ENCODE measurements around the gene PCSK2.

The PCSK2 gene

DNA sequence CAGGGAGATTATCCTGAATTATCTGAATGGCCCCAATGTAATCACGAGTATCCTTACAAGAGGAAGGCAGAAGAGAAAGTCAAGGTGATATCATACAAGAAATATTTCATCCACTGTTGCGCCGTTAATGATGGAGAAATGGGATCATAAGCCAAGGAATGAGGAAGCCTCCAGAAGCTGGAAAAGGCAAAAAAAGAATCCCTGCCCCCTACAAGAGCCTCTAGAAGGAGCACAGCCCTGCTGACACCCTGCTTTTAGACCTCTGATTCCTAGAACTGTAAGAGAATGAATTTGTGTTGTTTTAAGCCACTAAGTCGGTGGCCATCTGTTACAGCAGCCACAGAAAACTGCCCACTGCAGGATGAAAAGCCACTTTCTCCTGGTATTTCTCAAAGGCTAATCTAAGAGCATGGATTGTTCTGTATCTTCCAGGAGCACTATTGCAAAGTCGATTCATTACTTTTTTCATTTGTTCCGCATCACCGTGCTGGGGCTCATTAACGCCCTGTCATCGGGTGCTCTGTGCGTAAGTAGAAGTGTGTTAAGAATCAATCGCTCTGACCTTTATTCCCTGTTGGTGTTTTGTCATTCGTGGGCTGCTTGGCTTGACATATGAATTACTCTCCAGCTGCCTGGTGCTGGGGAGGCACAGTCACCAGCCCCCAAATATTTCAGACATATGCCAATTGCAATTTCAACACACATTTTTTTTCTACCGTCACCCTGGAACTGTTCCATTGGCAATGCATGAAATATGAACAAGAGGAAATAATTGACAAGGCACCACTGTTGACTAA, 117.0 kb downstream of the PCSK2 start:
- peak; percentile 3 for DNase-seq (ENCODE audit: extremely low read depth, low read depth)
- no peak overlapping the region for H3K4me3 ChIP-seq (replicated peaks; ENCODE audit: low read depth, low read length)
- TF ChIP-seq, protein P1, sequence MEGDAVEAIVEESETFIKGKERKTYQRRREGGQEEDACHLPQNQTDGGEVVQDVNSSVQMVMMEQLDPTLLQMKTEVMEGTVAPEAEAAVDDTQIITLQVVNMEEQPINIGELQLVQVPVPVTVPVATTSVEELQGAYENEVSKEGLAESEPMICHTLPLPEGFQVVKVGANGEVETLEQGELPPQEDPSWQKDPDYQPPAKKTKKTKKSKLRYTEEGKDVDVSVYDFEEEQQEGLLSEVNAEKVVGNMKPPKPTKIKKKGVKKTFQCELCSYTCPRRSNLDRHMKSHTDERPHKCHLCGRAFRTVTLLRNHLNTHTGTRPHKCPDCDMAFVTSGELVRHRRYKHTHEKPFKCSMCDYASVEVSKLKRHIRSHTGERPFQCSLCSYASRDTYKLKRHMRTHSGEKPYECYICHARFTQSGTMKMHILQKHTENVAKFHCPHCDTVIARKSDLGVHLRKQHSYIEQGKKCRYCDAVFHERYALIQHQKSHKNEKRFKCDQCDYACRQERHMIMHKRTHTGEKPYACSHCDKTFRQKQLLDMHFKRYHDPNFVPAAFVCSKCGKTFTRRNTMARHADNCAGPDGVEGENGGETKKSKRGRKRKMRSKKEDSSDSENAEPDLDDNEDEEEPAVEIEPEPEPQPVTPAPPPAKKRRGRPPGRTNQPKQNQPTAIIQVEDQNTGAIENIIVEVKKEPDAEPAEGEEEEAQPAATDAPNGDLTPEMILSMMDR (IDR thresholded peaks at IDR 0.05; ENCODE audit: low read depth, low read length, missing control alignments), result no peak

DNA sequence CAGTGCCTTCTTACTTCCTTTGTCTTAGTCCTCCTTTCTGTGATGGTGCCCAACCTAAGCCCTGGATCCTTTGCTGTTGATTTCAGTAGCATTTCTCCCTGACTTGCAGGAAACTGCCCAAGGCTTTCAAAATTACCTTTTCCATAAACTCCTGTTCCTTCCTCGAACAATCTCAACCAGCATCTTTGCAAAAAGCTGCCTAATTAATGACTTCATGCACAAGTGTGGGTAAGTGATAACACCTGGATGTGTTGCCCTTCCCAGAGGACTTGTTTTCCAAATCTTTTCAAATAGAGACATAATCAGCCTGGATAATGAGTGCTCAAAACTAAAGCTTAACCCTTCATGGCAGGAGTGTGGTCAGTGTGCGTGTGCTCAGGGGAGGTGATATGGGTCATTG, 118.0 kb downstream of the PCSK2 start:
- no peak overlapping the region for H3K4me3 ChIP-seq (replicated peaks; ENCODE audit: low read depth, low read length)
- no peak for DNase-seq (ENCODE audit: extremely low read depth, low read depth)
- TF ChIP-seq, protein P1 (IDR thresholded peaks at IDR 0.05; ENCODE audit: low read depth, low read length, missing control alignments), result no peak

DNA sequence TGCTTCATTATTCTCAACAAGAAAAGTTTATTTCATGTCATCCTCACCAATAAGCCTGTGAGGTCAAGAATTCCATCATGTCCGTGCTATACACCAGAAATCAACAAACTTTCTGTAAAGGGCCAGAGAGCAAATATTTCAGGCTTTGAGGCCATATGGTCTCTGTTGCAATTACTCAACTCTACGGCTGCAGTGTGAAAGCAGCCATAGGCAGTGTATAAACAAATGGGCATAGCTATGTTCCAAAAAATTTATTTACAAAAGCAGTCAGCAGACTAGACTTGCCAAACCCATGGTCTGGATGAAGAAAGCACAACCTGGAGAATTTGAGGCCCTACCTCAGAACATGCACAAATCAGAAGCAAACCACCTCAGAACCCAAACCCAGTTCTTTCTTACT, 118.5 kb downstream of the PCSK2 start:
- TF ChIP-seq, protein P1 (IDR thresholded peaks at IDR 0.05; ENCODE audit: low read depth, low read length, missing control alignments), result no peak
- no peak for DNase-seq (ENCODE audit: extremely low read depth, low read depth)
- H3K4me3 ChIP-seq (replicated peaks; ENCODE audit: low read depth, low read length), result no peak overlapping the region

DNA sequence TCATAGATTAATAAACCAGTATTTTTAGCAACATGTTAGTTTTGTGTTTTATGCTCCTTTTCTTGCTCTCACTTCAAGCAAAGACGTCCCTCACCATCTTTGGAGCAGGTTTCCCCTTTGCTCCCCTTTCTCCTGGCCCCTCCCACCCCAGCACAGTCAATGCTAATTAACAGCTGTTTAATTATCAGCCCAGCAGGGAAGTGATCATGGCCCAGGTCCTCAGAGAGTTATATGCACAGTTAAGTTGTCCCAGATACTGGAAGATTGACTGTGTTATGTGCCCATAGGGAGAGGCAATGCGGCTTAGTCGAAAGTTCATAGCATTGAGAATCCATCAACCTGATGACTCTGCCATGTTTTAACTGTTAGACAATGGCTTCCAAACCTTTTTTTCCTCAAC, 123.5 kb downstream of the PCSK2 start:
- DNase-seq (ENCODE audit: extremely low read depth, low read depth), result no peak
- H3K4me3 ChIP-seq (replicated peaks; ENCODE audit: low read depth, low read length), result no peak overlapping the region
- TF ChIP-seq, protein P1 (IDR thresholded peaks at IDR 0.05; ENCODE audit: low read depth, low read length, missing control alignments), result no peak

DNA sequence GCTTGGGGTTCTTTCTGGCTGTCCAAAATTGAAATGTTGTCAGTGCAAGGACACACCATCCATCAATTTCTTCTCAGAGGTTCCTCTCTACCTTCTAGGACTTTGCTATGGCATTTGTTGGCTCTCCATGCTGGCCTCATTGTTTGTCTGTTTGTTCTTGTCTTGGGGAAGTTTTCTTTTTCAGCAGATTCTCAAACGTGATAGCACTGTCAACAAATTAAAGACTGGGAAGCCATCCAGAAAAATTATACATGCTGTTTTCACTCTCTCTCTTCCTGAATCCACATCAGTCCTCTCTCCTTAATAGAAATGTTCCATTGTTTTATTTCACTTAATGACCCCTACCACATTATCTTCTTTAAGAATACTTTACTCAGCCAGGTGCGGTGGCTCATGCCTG, 130.4 kb downstream of the PCSK2 start:
- H3K4me3 ChIP-seq (replicated peaks; ENCODE audit: low read depth, low read length), result no peak overlapping the region
- DNase-seq (ENCODE audit: extremely low read depth, low read depth), result no peak
- TF ChIP-seq, protein P1 (IDR thresholded peaks at IDR 0.05; ENCODE audit: low read depth, low read length, missing control alignments), result no peak

DNA sequence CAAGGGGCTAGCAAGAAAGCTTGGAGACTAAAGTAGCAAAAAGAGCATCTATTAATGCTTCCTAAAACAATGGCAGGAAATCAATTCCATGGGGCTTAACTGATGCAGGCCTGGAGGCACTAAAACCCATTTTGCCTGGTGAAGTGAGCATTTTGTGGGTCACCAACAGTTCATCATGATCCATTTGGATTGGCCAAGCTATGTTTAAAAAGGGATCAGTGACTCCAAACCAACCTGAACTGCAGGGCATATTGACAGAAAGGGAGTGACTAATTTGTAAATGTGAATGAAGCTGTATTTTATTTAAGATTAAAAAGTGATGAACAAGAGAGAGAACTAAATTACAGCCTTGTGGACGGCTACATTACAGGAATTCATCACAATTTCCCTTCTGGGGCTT, 132.0 kb downstream of the PCSK2 start:
- no peak for DNase-seq (ENCODE audit: extremely low read depth, low read depth)
- TF ChIP-seq, protein P1 (IDR thresholded peaks at IDR 0.05; ENCODE audit: low read depth, low read length, missing control alignments), result no peak
- H3K4me3 ChIP-seq (replicated peaks; ENCODE audit: low read depth, low read length), result no peak overlapping the region

DNA sequence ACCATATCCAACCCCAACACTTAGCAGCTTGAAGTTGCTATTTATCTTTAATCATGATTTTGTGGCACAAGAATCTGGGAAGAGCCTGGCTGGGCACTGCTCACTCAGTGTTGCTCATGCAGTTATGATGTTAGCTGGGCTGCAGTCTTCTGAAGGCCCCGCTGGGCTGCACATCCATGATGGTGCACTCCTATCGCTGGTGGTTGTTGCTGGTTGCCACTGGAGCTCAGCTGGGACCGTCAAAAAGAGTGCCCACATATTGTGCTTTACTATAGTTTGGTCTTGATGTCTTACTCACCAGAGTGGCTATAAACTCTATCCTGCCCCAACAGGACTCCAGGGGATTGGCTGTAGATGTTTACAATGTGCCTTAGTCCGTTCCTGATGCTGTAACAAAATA, 137.8 kb downstream of the PCSK2 start:
- TF ChIP-seq, protein P1 (IDR thresholded peaks at IDR 0.05; ENCODE audit: low read depth, low read length, missing control alignments), result no peak
- no peak overlapping the region for H3K4me3 ChIP-seq (replicated peaks; ENCODE audit: low read depth, low read length)
- DNase-seq (ENCODE audit: extremely low read depth, low read depth), result no peak

Measured in HFF-Myc (cell line).